Measurements from ENCODE around the gene TIFAB.
"Not testable (repeated sequence)": the region's sequence is repeated elsewhere in the genome, so short reads cannot be mapped to it uniquely, and the experiment has no call there.

TIFAB gene

GRCh38 chr5:135452321-135453030 lies at the start of gene TIFAB:
Gene TIFAB (minus strand): TSS chr5:135452351. CDS start chr5:135449939, 2,412 bp downstream.
- no peak for DNase-seq (ENCODE audit: low read depth)
- no peak within 1 kb of the TSS for H3K4me3 ChIP-seq (replicated peaks; ENCODE audit: low read depth, low read length)
- TF ChIP-seq CTCF (IDR thresholded peaks at IDR 0.05; ENCODE audit: low read length, missing control alignments): no peak

- DNase-seq (ENCODE audit: low read depth): no peak
- TF ChIP-seq CTCF (IDR thresholded peaks at IDR 0.05; ENCODE audit: low read length, missing control alignments): no peak
- H3K4me3 ChIP-seq (replicated peaks; ENCODE audit: low read depth, low read length): no peak overlapping the region
Measured at GRCh38 chr5:135498637-135498995, 46.5 kb upstream of the TIFAB start.

- no peak for TF ChIP-seq CTCF (IDR thresholded peaks at IDR 0.05; ENCODE audit: low read length, missing control alignments)
- no peak overlapping the region for H3K4me3 ChIP-seq (replicated peaks; ENCODE audit: low read depth, low read length)
- no peak for DNase-seq (ENCODE audit: low read depth)
Measured at GRCh38 chr5:135497971-135498636, 46.0 kb upstream of the TIFAB start.

- not testable (repeated sequence) for H3K4me3 ChIP-seq (replicated peaks; ENCODE audit: low read depth, low read length); DNase-seq (ENCODE audit: low read depth)
Measured at GRCh38 chr5:135495531-135495930, 43.4 kb upstream of the TIFAB start.

GRCh38 chr5:135494196-135494595 lies 42.0 kb upstream of the TIFAB start:
- TF ChIP-seq CTCF (IDR thresholded peaks at IDR 0.05; ENCODE audit: low read length, missing control alignments): no peak
- no peak overlapping the region for H3K4me3 ChIP-seq (replicated peaks; ENCODE audit: low read depth, low read length)
- DNase-seq (ENCODE audit: low read depth): no peak

GRCh38 chr5:135493406-135494180 lies 41.4 kb upstream of the TIFAB start:
- no peak for TF ChIP-seq CTCF (IDR thresholded peaks at IDR 0.05; ENCODE audit: low read length, missing control alignments)
- DNase-seq (ENCODE audit: low read depth): peak; percentile 70
- no peak overlapping the region for H3K4me3 ChIP-seq (replicated peaks; ENCODE audit: low read depth, low read length)

- DNase-seq (ENCODE audit: low read depth): no peak
- no peak for TF ChIP-seq CTCF (IDR thresholded peaks at IDR 0.05; ENCODE audit: low read length, missing control alignments)
- no peak overlapping the region for H3K4me3 ChIP-seq (replicated peaks; ENCODE audit: low read depth, low read length)
Measured at GRCh38 chr5:135492319-135492626, 40.1 kb upstream of the TIFAB start.
